GM19240 (cell line): ENCODE data around the gene TMEM217.
"Not testable (repeated sequence)": the region's sequence is repeated elsewhere in the genome, so short reads cannot be mapped to it uniquely, and the experiment has no call there.

ENCODE experiments used
- DNase-seq: peaks from one replicate; pipeline ENCODE4 v3.0.0; 2011; ENCODE audit warnings: low spot score; ENCODE audit not compliant: insufficient read length

TMEM217 gene

GRCh38 chr6:37185949-37186720, 71.8 kb downstream of the TMEM217 start:
- not testable (repeated sequence) for DNase-seq

GRCh38 chr6:37182736-37183590, 75.0 kb downstream of the TMEM217 start:
- DNase-seq: no peak

- not testable (repeated sequence) for DNase-seq
Measured at GRCh38 chr6:37180610-37181009, 77.3 kb downstream of the TMEM217 start.

GRCh38 chr6:37180075-37180474, 77.9 kb downstream of the TMEM217 start:
- no peak for DNase-seq

- no peak for DNase-seq
Measured at GRCh38 chr6:37177935-37178517, 79.9 kb downstream of the TMEM217 start.

- DNase-seq: no peak
Measured at GRCh38 chr6:37177077-37177934, 80.6 kb downstream of the TMEM217 start.

GRCh38 chr6:37176268-37177076, 81.5 kb downstream of the TMEM217 start:
- no peak for DNase-seq

GRCh38 chr6:37175332-37176267, 82.3 kb downstream of the TMEM217 start:
- DNase-seq: no peak

- DNase-seq: no peak
Measured at GRCh38 chr6:37174515-37175331, 83.2 kb downstream of the TMEM217 start.

- no peak for DNase-seq
Measured at GRCh38 chr6:37174196-37174514, 83.8 kb downstream of the TMEM217 start.

- no peak for DNase-seq
Measured at GRCh38 chr6:37173493-37174195, 84.3 kb downstream of the TMEM217 start.

- DNase-seq: no peak
Measured at GRCh38 chr6:37172912-37173492, 84.9 kb downstream of the TMEM217 start.

GRCh38 chr6:37171970-37172812, 85.8 kb downstream of the TMEM217 start:
- peak; percentile 51 for DNase-seq

GRCh38 chr6:37171201-37171969, 86.6 kb downstream of the TMEM217 start:
- no peak for DNase-seq

GRCh38 chr6:37170273-37171200, 87.4 kb downstream of the TMEM217 start:
- no peak for DNase-seq
